ENCODE results near the gene ALG3. TPM values are rescaled to one million over a fixed set of nuclear protein-coding genes. Genes with fewer than 3 reads are reported as not detected.

Gene ALG3
- total RNA-seq, 1 experiment from 2014 or later = 57.3 TPM

DNA sequence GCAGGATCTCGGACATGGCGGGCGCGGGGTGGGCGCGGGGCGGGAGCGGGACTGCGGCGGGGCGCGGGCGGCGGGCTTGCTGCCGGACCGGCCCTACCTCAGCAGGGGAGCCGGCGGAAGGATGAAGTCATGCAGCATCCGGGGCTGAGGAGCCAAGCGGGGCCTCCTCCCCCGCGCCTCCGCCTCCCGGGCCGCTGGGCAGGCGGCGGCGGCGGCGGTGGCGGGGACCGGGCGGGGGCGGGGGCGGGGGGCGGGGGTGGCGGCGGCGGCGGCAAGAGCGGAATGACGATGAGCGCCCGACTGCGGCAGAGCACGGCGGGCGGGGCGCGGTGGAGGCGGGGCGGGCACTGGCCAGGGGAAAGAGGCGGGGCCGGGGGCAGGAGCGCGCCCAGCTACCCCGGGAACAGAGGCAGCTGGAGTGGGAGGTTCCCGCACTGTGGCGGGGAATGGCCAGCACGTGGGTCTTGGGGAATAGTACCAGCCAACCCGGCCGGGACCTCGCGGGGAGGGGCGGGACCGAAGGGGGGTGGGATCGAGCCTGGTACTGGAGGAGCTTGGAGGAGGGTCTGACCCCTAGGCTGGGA is 12.6 kb upstream of the ALG3 start, which contains the start of gene CAMK2N2:
Gene CAMK2N2, minus strand, starts transcription at position 284 of the 584 bp plus-strand sequence. Its CDS starts 268 bp downstream, at position 16.
- H3K27me3 Mint-ChIP-seq (ENCODE audit: low read depth) = peaks cover 75% of the 10 kb centered on the region
- ChIA-PET CTCF (interaction anchor here (0.6 to 4.4 kb wide), 14 partner anchors 10 to 357 kb away, joined by 3 to 28 read pairs (median 4); partner anchors contain the start of genes ABCC5 and EEF1AKMT4), POLR2A (interaction anchor here (0.6 to 1.7 kb wide), 3 partner anchors 20 to 377 kb away, joined by 3 to 6 read pairs (median 4); partner anchors contain the start of gene PARL)
- peaks cover 12% of the 10 kb centered on the region for H3K4me1 Mint-ChIP-seq
- TF ChIP-seq ZNF232 (CRISPR knock-in tag; IDR thresholded peaks at IDR 0.05) = peak; percentile 55; the same call in 1 of the 2 replicates
- peak; percentile 68 for TF ChIP-seq SP1 (CRISPR knock-in tag; conservative IDR thresholded peaks at IDR 0.05)
- TF ChIP-seq FOXK1 (CRISPR knock-in tag; IDR thresholded peaks at IDR 0.05) = 0 out of 2 replicates have a peak, but pooled peaks have one; percentile 24
- TF ChIP-seq, protein P1, sequence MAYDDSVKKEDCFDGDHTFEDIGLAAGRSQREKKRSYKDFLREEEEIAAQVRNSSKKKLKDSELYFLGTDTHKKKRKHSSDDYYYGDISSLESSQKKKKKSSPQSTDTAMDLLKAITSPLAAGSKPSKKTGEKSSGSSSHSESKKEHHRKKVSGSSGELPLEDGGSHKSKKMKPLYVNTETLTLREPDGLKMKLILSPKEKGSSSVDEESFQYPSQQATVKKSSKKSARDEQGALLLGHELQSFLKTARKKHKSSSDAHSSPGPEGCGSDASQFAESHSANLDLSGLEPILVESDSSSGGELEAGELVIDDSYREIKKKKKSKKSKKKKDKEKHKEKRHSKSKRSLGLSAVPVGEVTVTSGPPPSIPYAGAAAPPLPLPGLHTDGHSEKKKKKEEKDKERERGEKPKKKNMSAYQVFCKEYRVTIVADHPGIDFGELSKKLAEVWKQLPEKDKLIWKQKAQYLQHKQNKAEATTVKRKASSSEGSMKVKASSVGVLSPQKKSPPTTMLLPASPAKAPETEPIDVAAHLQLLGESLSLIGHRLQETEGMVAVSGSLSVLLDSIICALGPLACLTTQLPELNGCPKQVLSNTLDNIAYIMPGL (CRISPR knock-in tag; IDR thresholded peaks at IDR 0.05) = no peak
- no peak for TF ChIP-seq ATF1 (CRISPR knock-in tag; IDR thresholded peaks at IDR 0.05)
- TF ChIP-seq, protein P2, sequence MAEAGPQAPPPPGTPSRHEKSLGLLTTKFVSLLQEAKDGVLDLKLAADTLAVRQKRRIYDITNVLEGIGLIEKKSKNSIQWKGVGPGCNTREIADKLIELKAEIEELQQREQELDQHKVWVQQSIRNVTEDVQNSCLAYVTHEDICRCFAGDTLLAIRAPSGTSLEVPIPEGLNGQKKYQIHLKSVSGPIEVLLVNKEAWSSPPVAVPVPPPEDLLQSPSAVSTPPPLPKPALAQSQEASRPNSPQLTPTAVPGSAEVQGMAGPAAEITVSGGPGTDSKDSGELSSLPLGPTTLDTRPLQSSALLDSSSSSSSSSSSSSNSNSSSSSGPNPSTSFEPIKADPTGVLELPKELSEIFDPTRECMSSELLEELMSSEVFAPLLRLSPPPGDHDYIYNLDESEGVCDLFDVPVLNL (CRISPR knock-in tag; IDR thresholded peaks at IDR 0.05; ENCODE audit: borderline replicate concordance, low read depth) = 0 out of 2 replicates have a peak, but pooled peaks have one; percentile 20
- TF ChIP-seq, protein P3, sequence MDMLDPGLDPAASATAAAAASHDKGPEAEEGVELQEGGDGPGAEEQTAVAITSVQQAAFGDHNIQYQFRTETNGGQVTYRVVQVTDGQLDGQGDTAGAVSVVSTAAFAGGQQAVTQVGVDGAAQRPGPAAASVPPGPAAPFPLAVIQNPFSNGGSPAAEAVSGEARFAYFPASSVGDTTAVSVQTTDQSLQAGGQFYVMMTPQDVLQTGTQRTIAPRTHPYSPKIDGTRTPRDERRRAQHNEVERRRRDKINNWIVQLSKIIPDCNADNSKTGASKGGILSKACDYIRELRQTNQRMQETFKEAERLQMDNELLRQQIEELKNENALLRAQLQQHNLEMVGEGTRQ (CRISPR knock-in tag; IDR thresholded peaks at IDR 0.05) = peak; percentile 55
- TF ChIP-seq, protein P4, sequence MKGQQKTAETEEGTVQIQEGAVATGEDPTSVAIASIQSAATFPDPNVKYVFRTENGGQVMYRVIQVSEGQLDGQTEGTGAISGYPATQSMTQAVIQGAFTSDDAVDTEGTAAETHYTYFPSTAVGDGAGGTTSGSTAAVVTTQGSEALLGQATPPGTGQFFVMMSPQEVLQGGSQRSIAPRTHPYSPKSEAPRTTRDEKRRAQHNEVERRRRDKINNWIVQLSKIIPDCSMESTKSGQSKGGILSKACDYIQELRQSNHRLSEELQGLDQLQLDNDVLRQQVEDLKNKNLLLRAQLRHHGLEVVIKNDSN (CRISPR knock-in tag; IDR thresholded peaks at IDR 0.05) = peak; percentile 40; the same call in 1 of the 2 replicates
- peak within 1 kb of the TSS; percentile 12; the same call in 1 of the 2 replicates for H3K27ac Mint-ChIP-seq
- ATAC-seq (peak; percentile 83), DNase-seq (ENCODE audit: low spot score) (peak; percentile 85)
- H3K4me3 Mint-ChIP-seq = peak within 1 kb of the TSS; percentile 92
- no peaks in the 10 kb centered on the region for H3K9me3 Mint-ChIP-seq
- H3K36me3 Mint-ChIP-seq = peaks cover 3% of the 10 kb centered on the region; the same call in 1 of the 2 replicates

DNA sequence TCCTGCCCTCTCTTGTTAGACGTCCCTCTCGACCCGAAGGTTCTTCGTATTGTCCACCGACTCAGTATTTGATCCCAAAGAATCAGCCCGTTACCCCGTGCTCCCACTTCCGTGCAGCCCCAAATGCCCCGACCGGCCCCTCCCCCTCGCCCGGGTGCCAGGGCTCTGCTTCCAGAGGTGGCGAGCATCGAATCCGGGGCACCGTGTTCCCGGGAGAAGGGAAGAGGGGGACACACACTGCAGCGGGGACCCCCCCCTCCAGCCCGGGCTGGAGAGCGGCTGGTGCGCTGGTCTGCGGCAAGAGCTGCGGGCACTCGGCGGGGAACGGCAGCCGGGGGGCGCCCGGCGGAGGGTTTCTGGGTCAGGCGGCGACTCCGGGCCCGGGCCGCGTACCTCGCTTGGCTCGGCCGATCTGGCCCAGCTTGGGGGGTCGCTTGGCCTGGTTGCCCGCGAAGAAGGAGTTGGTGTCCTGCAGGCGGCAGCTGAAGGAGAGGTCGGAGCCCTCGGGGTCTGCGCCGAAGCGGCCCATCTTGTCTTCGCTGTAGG is 12.0 kb upstream of the ALG3 start:
- peak overlapping the region; percentile 92 for H3K4me3 Mint-ChIP-seq
- no peaks in the 10 kb centered on the region for H3K9me3 Mint-ChIP-seq
- ChIA-PET CTCF (interaction anchor here (0.6 to 4.4 kb wide), 11 partner anchors 11 to 243 kb away, joined by 3 to 28 read pairs (median 5); partner anchors contain the start of genes ABCC5, ECE2 and EEF1AKMT4), POLR2A (interaction anchor here (0.6 to 1.7 kb wide), 3 partner anchors 19 to 376 kb away, joined by 3 to 6 read pairs (median 3); partner anchors contain the start of gene PARL)
- peaks cover 12% of the 10 kb centered on the region for H3K4me1 Mint-ChIP-seq
- H3K27ac Mint-ChIP-seq = no peak overlapping the region
- peaks cover 75% of the 10 kb centered on the region for H3K27me3 Mint-ChIP-seq (ENCODE audit: low read depth)
- DNase-seq (ENCODE audit: low spot score) (peak; percentile 24), ATAC-seq (no peak; the same call in 1 of the 2 replicates)
- peaks cover 3% of the 10 kb centered on the region; the same call in 1 of the 2 replicates for H3K36me3 Mint-ChIP-seq
- 0 out of 2 replicates have a peak, but pooled peaks have one; percentile 17 for TF ChIP-seq MYBL2 (CRISPR knock-in tag; IDR thresholded peaks at IDR 0.05)
- TF ChIP-seq, protein P5, sequence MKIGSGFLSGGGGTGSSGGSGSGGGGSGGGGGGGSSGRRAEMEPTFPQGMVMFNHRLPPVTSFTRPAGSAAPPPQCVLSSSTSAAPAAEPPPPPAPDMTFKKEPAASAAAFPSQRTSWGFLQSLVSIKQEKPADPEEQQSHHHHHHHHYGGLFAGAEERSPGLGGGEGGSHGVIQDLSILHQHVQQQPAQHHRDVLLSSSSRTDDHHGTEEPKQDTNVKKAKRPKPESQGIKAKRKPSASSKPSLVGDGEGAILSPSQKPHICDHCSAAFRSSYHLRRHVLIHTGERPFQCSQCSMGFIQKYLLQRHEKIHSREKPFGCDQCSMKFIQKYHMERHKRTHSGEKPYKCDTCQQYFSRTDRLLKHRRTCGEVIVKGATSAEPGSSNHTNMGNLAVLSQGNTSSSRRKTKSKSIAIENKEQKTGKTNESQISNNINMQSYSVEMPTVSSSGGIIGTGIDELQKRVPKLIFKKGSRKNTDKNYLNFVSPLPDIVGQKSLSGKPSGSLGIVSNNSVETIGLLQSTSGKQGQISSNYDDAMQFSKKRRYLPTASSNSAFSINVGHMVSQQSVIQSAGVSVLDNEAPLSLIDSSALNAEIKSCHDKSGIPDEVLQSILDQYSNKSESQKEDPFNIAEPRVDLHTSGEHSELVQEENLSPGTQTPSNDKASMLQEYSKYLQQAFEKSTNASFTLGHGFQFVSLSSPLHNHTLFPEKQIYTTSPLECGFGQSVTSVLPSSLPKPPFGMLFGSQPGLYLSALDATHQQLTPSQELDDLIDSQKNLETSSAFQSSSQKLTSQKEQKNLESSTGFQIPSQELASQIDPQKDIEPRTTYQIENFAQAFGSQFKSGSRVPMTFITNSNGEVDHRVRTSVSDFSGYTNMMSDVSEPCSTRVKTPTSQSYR (CRISPR knock-in tag; IDR thresholded peaks at IDR 0.05) = no peak

Data from WTC11 (cell line).